ENCODE measurements around the gene OBSCN.

OBSCN gene

GRCh38 chr1:228164561-228165371, 43.1 kb upstream of the OBSCN start:
- H3K4me1 ChIP-seq (ENCODE audit: control insufficient read depth, insufficient read depth, low read length): peaks cover 11% of the 10 kb centered on the region; the same call in 1 of the 2 replicates
- H3K27me3 ChIP-seq (ENCODE audit: control insufficient read depth, insufficient read depth, low read length): 0 out of 2 replicates have a peak, but pooled peaks cover 2% of the 10 kb centered on the region
- peak overlapping the region; percentile 63 for H3K9ac ChIP-seq (ENCODE audit: low read depth, low read length)
- H3K36me3 ChIP-seq (ENCODE audit: control insufficient read depth, insufficient read depth, low read length): no peaks in the 10 kb centered on the region
- H3K9me3 ChIP-seq (ENCODE audit: control insufficient read depth, insufficient read depth, low read length): no peaks in the 10 kb centered on the region
- peak overlapping the region; percentile 66 for H3K4me3 ChIP-seq (ENCODE audit: low read depth, low read length)
- H3K27ac ChIP-seq (ENCODE audit: low read depth, low read length): peak overlapping the region; percentile 66

GRCh38 chr1:228165372-228166169, 42.3 kb upstream of the OBSCN start, which contains the start of gene IBA57:
TSS of gene IBA57 (plus strand) at chr1:228165804. CDS start at chr1:228165817, 13 bp downstream.
- Histone ChIP-seq H3K27me3 (ENCODE audit: control insufficient read depth, insufficient read depth, low read length) (0 out of 2 replicates have a peak, but pooled peaks cover 2% of the 10 kb centered on the region), H3K4me3 (ENCODE audit: low read depth, low read length) (peak within 1 kb of the TSS; percentile 66), H3K9ac (ENCODE audit: low read depth, low read length) (peak within 1 kb of the TSS; percentile 96), H3K4me1 (ENCODE audit: control insufficient read depth, insufficient read depth, low read length) (peaks cover 11% of the 10 kb centered on the region; the same call in 1 of the 2 replicates), H3K36me3 (ENCODE audit: control insufficient read depth, insufficient read depth, low read length) (no peaks in the 10 kb centered on the region), H3K9me3 (ENCODE audit: control insufficient read depth, insufficient read depth, low read length) (no peaks in the 10 kb centered on the region), H3K27ac (ENCODE audit: low read depth, low read length) (peak within 1 kb of the TSS; percentile 100)

- Histone ChIP-seq H3K4me1 (ENCODE audit: control insufficient read depth, insufficient read depth, low read length) (peaks cover 11% of the 10 kb centered on the region; the same call in 1 of the 2 replicates), H3K27me3 (ENCODE audit: control insufficient read depth, insufficient read depth, low read length) (0 out of 2 replicates have a peak, but pooled peaks cover 2% of the 10 kb centered on the region), H3K9me3 (ENCODE audit: control insufficient read depth, insufficient read depth, low read length) (no peaks in the 10 kb centered on the region), H3K36me3 (ENCODE audit: control insufficient read depth, insufficient read depth, low read length) (no peaks in the 10 kb centered on the region), H3K27ac (ENCODE audit: low read depth, low read length) (peak overlapping the region; percentile 100), H3K9ac (ENCODE audit: low read depth, low read length) (peak overlapping the region; percentile 16), H3K4me3 (ENCODE audit: low read depth, low read length) (peak overlapping the region; percentile 66)
Measured at GRCh38 chr1:228166170-228166936, 41.5 kb upstream of the OBSCN start.

- Histone ChIP-seq H3K36me3 (ENCODE audit: control insufficient read depth, insufficient read depth, low read length) (no peaks in the 10 kb centered on the region), H3K9ac (ENCODE audit: low read depth, low read length) (no peak overlapping the region), H3K4me3 (ENCODE audit: low read depth, low read length) (no peak overlapping the region), H3K27me3 (ENCODE audit: control insufficient read depth, insufficient read depth, low read length) (no peaks in the 10 kb centered on the region), H3K4me1 (ENCODE audit: control insufficient read depth, insufficient read depth, low read length) (no peaks in the 10 kb centered on the region), H3K27ac (ENCODE audit: low read depth, low read length) (no peak overlapping the region), H3K9me3 (ENCODE audit: control insufficient read depth, insufficient read depth, low read length) (no peaks in the 10 kb centered on the region)
Measured at GRCh38 chr1:228168563-228169270, 39.1 kb upstream of the OBSCN start.

- Histone ChIP-seq H3K9me3 (ENCODE audit: control insufficient read depth, insufficient read depth, low read length) (no peaks in the 10 kb centered on the region), H3K27ac (ENCODE audit: low read depth, low read length) (no peak overlapping the region), H3K4me3 (ENCODE audit: low read depth, low read length) (no peak overlapping the region), H3K4me1 (ENCODE audit: control insufficient read depth, insufficient read depth, low read length) (no peaks in the 10 kb centered on the region), H3K27me3 (ENCODE audit: control insufficient read depth, insufficient read depth, low read length) (no peaks in the 10 kb centered on the region), H3K36me3 (ENCODE audit: control insufficient read depth, insufficient read depth, low read length) (no peaks in the 10 kb centered on the region), H3K9ac (ENCODE audit: low read depth, low read length) (no peak overlapping the region)
Measured at GRCh38 chr1:228169345-228169744, 38.5 kb upstream of the OBSCN start.

GRCh38 chr1:228170666-228171065, 37.2 kb upstream of the OBSCN start:
- Histone ChIP-seq H3K4me3 (ENCODE audit: low read depth, low read length) (no peak overlapping the region), H3K27me3 (ENCODE audit: control insufficient read depth, insufficient read depth, low read length) (no peaks in the 10 kb centered on the region), H3K27ac (ENCODE audit: low read depth, low read length) (no peak overlapping the region), H3K9ac (ENCODE audit: low read depth, low read length) (no peak overlapping the region), H3K9me3 (ENCODE audit: control insufficient read depth, insufficient read depth, low read length) (no peaks in the 10 kb centered on the region), H3K36me3 (ENCODE audit: control insufficient read depth, insufficient read depth, low read length) (no peaks in the 10 kb centered on the region), H3K4me1 (ENCODE audit: control insufficient read depth, insufficient read depth, low read length) (no peaks in the 10 kb centered on the region)

- Histone ChIP-seq H3K9ac (ENCODE audit: low read depth, low read length) (no peak overlapping the region), H3K4me1 (ENCODE audit: control insufficient read depth, insufficient read depth, low read length) (no peaks in the 10 kb centered on the region), H3K36me3 (ENCODE audit: control insufficient read depth, insufficient read depth, low read length) (no peaks in the 10 kb centered on the region), H3K27me3 (ENCODE audit: control insufficient read depth, insufficient read depth, low read length) (no peaks in the 10 kb centered on the region), H3K9me3 (ENCODE audit: control insufficient read depth, insufficient read depth, low read length) (no peaks in the 10 kb centered on the region), H3K27ac (ENCODE audit: low read depth, low read length) (no peak overlapping the region), H3K4me3 (ENCODE audit: low read depth, low read length) (no peak overlapping the region)
Measured at GRCh38 chr1:228171221-228171891, 36.5 kb upstream of the OBSCN start.

- Histone ChIP-seq H3K4me3 (ENCODE audit: low read depth, low read length) (no peak overlapping the region), H3K27me3 (ENCODE audit: control insufficient read depth, insufficient read depth, low read length) (no peaks in the 10 kb centered on the region), H3K36me3 (ENCODE audit: control insufficient read depth, insufficient read depth, low read length) (no peaks in the 10 kb centered on the region), H3K9me3 (ENCODE audit: control insufficient read depth, insufficient read depth, low read length) (no peaks in the 10 kb centered on the region), H3K27ac (ENCODE audit: low read depth, low read length) (no peak overlapping the region), H3K9ac (ENCODE audit: low read depth, low read length) (no peak overlapping the region), H3K4me1 (ENCODE audit: control insufficient read depth, insufficient read depth, low read length) (no peaks in the 10 kb centered on the region)
Measured at GRCh38 chr1:228172591-228173527, 35.0 kb upstream of the OBSCN start.

All from HUES48 (cell line).